Lung (tissue), 12 donors: ENCODE data around the gene AASDHPPT. TPM values are rescaled to one million over a fixed set of nuclear protein-coding genes. Genes with fewer than 3 reads are reported as not detected.

ENCODE experiments used
- ATAC-seq: fragments of 200-7000 bp; cut with Tn5 transposase; one replicate; pipeline ENCODE4 v1.9.1; 2020; ENCODE audit warnings: moderate number of reproducible peaks; ENCODE audit not compliant: insufficient read depth, low FRiP score
- DNase-seq, 3 donors: peaks; one replicate each; pipeline ENCODE4 v3.0.0-alpha.2; 2013 to 2017
- H3K27ac ChIP-seq, 2 donors: one replicate each; pipeline ENCODE4 v1.5.1; 2013; ENCODE audit warnings: mild to moderate bottlenecking in 2 of 2, moderate library complexity in 2 of 2, control low read depth in 1 of 2, inconsistent platforms in 1 of 2, low read depth in 1 of 2, low read length in 1 of 2
- H3K27me3 ChIP-seq, 3 donors: one replicate each; pipeline ENCODE4 v1.5.1; 2013; ENCODE audit warnings: low read length in 2 of 3; ENCODE audit not compliant: control insufficient read depth in 3 of 3, insufficient read depth in 3 of 3
- H3K36me3 ChIP-seq, 4 donors: one replicate each; pipeline ENCODE4 v1.5.1; 2013; ENCODE audit warnings: low read length in 4 of 4, mild to moderate bottlenecking in 1 of 4, moderate library complexity in 1 of 4; ENCODE audit not compliant: control insufficient read depth in 4 of 4, insufficient read depth in 4 of 4
- H3K4me1 ChIP-seq, 5 donors: one replicate each; pipeline ENCODE4 v1.5.1; 2013; ENCODE audit warnings: low read length in 5 of 5, mild to moderate bottlenecking in 2 of 5, moderate library complexity in 1 of 5; ENCODE audit not compliant: control insufficient read depth in 5 of 5, insufficient read depth in 5 of 5
- H3K4me3 ChIP-seq: one replicate; pipeline ENCODE4 v1.5.1; 2013; ENCODE audit warnings: mild to moderate bottlenecking, control low read depth, moderate library complexity
- H3K9ac ChIP-seq, 2 donors: one replicate each; pipeline ENCODE4 v1.5.1; 2013; ENCODE audit warnings: low read length in 2 of 2, control low read depth in 1 of 2; ENCODE audit not compliant: insufficient read depth in 1 of 2
- H3K9me3 ChIP-seq, 4 donors: one replicate each; pipeline ENCODE4 v1.5.1; 2013; ENCODE audit warnings: low read length in 3 of 4, mild to moderate bottlenecking in 1 of 4, moderate library complexity in 1 of 4; ENCODE audit not compliant: control insufficient read depth in 4 of 4, insufficient read depth in 3 of 4
- CTCF ChIP-seq: IDR thresholded peaks from 2 replicates; pipeline ENCODE4 v1.5.1; 2012; ENCODE audit warnings: mild to moderate bottlenecking; ENCODE audit errors: control extremely low read depth, extremely low read depth
- WGBS, 2 donors: extraction: QIAGEN DNeasy Blood & Tissue Kit; methylation state at CpG; one replicate each; pipeline ENCODE4 v1.1.7; 2013; 5-methylcytosine and 5-hydroxymethylcytosine counted together
- polyA plus RNA-seq, 2 donors: library from polyadenylated mRNA; stranded (reverse); fragments of 200-250 nt; gene quantifications; one replicate each; pipeline ENCODE4 v1.2.1, GENCODE V29; 2013
- total RNA-seq, 2 donors: library from RNA; depleted of rRNA in 1 of 2; stranded (reverse); fragments of >200 nt in 1 of 2; gene quantifications; one replicate each; pipeline ENCODE4 v1.2.1, GENCODE V29; 2014 to 2021
- donor health status: control.
- donor health status: control.
- donor health status: Bipolar disorder and iron deficiency.
- donor health status: healthy.
- donor health status: DM: yes; HTN: yes; CAD: no.

Gene AASDHPPT
- total and polyA plus RNA-seq, 4 donors, result 13.0 to 57.2 (median 19.9) TPM

DNA sequence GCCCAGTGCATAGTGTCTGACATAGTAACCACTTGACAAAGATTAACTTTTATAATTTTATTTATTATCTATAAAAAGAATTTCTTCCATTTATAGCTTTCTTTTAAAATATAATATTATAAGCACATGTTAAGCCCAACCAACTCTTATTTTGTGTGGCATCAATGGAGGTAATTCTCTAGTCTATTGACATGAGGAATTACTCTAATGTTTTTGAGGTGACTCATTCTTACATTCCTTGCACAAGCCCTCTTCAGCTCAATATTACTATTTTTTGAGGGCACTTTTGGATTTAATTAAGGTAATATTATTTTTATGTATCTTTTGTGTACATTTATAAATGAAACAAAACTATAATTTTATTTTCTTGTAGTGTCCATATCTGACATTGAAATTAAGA lies 59.6 kb downstream of the AASDHPPT start:
- H3K27ac ChIP-seq, result no peak overlapping the region
- no peak overlapping the region for H3K9ac ChIP-seq
- no peaks in the 10 kb centered on the region for H3K36me3 ChIP-seq
- no peaks in the 10 kb centered on the region for H3K27me3 ChIP-seq
- H3K9me3 ChIP-seq, result peaks cover 0 to 4% (median under 1%) of the 10 kb centered on the region in 4 donors
- no peak for ATAC-seq
- H3K4me1 ChIP-seq, result no peaks in the 10 kb centered on the region
- no peak overlapping the region for H3K4me3 ChIP-seq
- no peak for TF ChIP-seq CTCF
- no peak for DNase-seq

GRCh38 chr11:106137758-106138157 lies 60.3 kb downstream of the AASDHPPT start:
- Histone ChIP-seq H3K36me3 (no peaks in the 10 kb centered on the region), H3K9me3 (peaks cover 0 to 4% (median 1%) of the 10 kb centered on the region in 4 donors), H3K4me1 (no peaks in the 10 kb centered on the region), H3K27ac (no peak overlapping the region), H3K27me3 (no peaks in the 10 kb centered on the region), H3K9ac (no peak overlapping the region), H3K4me3 (no peak overlapping the region)
- no peak for TF ChIP-seq CTCF
- ATAC-seq (no peak), DNase-seq (no peak)
- 89 to 91% methylated on average over 1 of the region's 1 CpG for WGBS, 2 donors

Other genes with a start within 250 kb of the AASDHPPT start
- 10 to 100 TPM; 16.3 to 27.6 TPM for gene MSANTD4, start 55.4 kb upstream of the AASDHPPT start, total RNA-seq
- gene MSANTD4, start 55.4 kb upstream of the AASDHPPT start, polyA plus RNA-seq, result 1 to 10 TPM; 4.9 to 8.4 TPM
- 10 to 100 TPM in 1 of 2 donors, 1 to 10 TPM in 1; 5.6 to 22.7 TPM for gene KBTBD3, start 315 bp upstream of the AASDHPPT start, total RNA-seq
- gene KBTBD3, start 315 bp upstream of the AASDHPPT start, polyA plus RNA-seq, result 1 to 10 TPM; 2.5 to 4.9 TPM